Stomach (tissue), 4 donors: Measurements from ENCODE around the gene LCE5A.

Source experiments
- CTCF ChIP-seq, 7 experiments: fragments of 450-650 bp in 4 of 7; fragments of 200-600 bp in 3 of 7; sonication (generic) in 3 of 7; IDR thresholded peaks; one replicate each; pipeline ENCODE4 v1.5.1; 2016 to 2019; ENCODE audit warnings: antibody characterized with exemption in 7 of 7, control low read depth in 2 of 7, mild to moderate bottlenecking in 1 of 7
- EP300 ChIP-seq: sonication (generic); formaldehyde crosslinking; IDR thresholded peaks from one replicate; pipeline ENCODE4 v1.6.1; 2017; ENCODE audit warnings: antibody characterized with exemption
- POLR2A ChIP-seq, 4 donors: fragments of 450-650 bp; IDR thresholded peaks; one replicate each; pipeline ENCODE4 v1.6.1; 2016; ENCODE audit warnings: antibody characterized with exemption in 4 of 4, control low read depth in 2 of 4, mild to moderate bottlenecking in 1 of 4, moderate library complexity in 1 of 4

DNA sequence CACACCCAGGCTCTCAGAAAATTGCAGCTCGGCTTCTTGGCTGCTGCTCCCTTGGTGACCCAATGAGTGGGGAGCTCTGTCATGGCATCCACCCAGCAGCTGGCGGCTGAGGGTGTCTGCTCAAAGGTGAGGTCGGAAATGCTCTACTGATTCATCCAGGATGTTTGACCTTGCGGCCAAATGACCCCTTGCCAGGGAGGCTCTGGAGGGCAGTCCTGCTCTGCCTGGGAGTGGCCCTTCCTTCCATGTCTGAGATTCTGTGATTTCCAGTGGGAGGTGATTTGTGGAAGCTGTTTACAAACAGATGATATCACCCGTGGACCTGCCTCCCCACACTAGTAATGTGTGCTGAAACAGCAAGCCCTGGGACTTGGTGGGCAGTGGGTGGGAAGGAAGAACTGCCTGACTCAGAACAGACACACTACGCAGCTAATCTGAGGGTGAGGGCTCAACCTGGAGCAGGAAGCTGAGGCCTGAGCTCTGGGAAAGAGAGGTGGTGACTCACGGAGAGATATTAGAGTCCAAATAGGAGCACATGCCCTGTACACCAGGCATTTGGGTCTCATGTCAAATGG lies 6.7 kb downstream of the LCE5A start:
- TF ChIP-seq CTCF (IDR thresholded peaks at IDR 0.05) (no peak), EP300 (no peak), POLR2A (IDR thresholded peaks at IDR 0.05) (no peak)
